Nephron progenitor cell (in vitro differentiated cells): ENCODE measurements around the gene CCAR1.
"Not testable (repeated sequence)": the region's sequence is repeated elsewhere in the genome, so short reads cannot be mapped to it uniquely, and the experiment has no call there.

Experiments
- DNase-seq: peaks from one replicate; pipeline ENCODE4 v3.0.0; 2021
- H3K27ac Mint-ChIP-seq: 2 replicates; pipeline ENCODE4 v1.8.0; 2021; ENCODE audit warnings: mild to moderate bottlenecking, moderate library complexity, mixed read lengths
- H3K27me3 Mint-ChIP-seq: 2 replicates; pipeline ENCODE4 v1.8.0; 2021; ENCODE audit warnings: mild to moderate bottlenecking, low read depth, mixed read lengths; ENCODE audit not compliant: poor library complexity
- H3K36me3 Mint-ChIP-seq: 2 replicates; pipeline ENCODE4 v1.8.0; 2021; ENCODE audit warnings: low read depth, mixed read lengths
- H3K4me1 Mint-ChIP-seq: 2 replicates; pipeline ENCODE4 v1.8.0; 2021; ENCODE audit warnings: mixed read lengths
- H3K4me3 Mint-ChIP-seq: 2 replicates; pipeline ENCODE4 v1.8.0; 2021; ENCODE audit warnings: mild to moderate bottlenecking, moderate library complexity, mixed read lengths
- H3K9me3 Mint-ChIP-seq: 2 replicates; pipeline ENCODE4 v1.8.0; 2021; ENCODE audit warnings: mild to moderate bottlenecking, moderate library complexity, mixed read lengths
- CTCF ChIP-seq: fragments of 200-600 bp; sonication (generic); IDR thresholded peaks from 2 replicates; pipeline ENCODE4 v1.5.0; 2021; ENCODE audit warnings: antibody characterized with exemption

The CCAR1 gene

GRCh38 chr10:68800211-68800610 is 79.2 kb downstream of the CCAR1 start:
- no peak overlapping the region for H3K4me3 Mint-ChIP-seq
- H3K4me1 Mint-ChIP-seq = no peaks in the 10 kb centered on the region
- H3K27me3 Mint-ChIP-seq = no peaks in the 10 kb centered on the region
- no peak for DNase-seq
- H3K36me3 Mint-ChIP-seq = peaks cover 42% of the 10 kb centered on the region
- no peaks in the 10 kb centered on the region for H3K9me3 Mint-ChIP-seq
- no peak for TF ChIP-seq CTCF
- H3K27ac Mint-ChIP-seq = no peak overlapping the region

DNA sequence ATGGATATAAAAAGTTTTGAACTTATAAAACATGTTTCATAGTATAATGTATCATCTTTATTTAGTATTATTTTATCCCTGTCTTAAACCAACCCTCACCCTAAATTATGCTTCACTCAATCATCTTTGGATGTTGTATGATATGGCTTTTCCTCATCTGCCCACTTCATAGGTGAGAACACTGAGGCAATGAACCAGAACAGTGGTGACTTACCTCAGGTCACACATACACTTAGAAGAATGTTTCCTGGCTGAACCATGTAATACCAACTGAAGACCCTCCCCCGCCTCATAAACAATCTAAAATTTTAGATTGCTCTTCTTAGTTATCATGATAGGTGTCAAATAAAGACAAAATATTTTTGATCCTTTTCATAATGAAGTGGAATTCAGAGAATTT is 83.7 kb downstream of the CCAR1 start:
- Mint-ChIP-seq H3K4me1 (no peaks in the 10 kb centered on the region), H3K27ac (no peak overlapping the region), H3K27me3 (no peaks in the 10 kb centered on the region), H3K36me3 (peaks cover 15% of the 10 kb centered on the region), H3K4me3 (no peak overlapping the region), H3K9me3 (no peaks in the 10 kb centered on the region)
- DNase-seq = no peak
- no peak for TF ChIP-seq CTCF

GRCh38 chr10:68810830-68811229 is 89.8 kb downstream of the CCAR1 start:
- H3K27ac Mint-ChIP-seq, H3K4me1 Mint-ChIP-seq, H3K36me3 Mint-ChIP-seq, H3K9me3 Mint-ChIP-seq, H3K27me3 Mint-ChIP-seq, H3K4me3 Mint-ChIP-seq, DNase-seq: not testable (repeated sequence)

DNA sequence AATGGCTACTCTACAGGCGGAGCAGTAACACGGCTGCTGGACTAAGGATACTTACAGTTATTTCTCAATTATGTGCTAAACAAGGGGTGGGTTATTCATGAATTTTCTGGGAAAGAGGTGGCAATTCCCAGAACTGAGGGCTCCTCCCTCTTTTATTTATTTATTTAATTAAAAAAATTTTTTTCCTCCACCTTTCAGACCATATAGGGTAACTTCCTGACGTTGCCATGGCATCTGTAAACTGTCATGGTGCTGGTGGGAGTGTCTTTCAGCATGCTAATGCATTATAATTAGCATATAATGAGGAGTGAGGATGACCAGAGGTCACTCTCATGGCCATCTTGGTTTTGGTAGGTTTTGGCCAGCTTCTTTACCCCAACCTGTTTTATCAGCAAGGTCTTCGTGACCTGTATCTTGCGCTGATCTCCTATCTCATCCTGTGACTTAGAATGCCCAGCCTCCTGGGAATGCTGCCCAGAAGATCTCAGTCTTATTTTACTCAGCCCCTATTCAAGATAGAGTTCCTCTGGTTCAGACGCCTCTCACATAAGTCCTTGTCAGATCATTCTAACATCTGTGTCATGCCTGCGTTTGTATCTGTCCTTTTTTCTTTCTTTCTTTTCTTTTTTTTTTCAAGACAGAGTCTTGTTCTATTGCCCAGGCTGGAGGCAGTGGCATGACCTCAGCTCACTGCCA is 90.4 kb downstream of the CCAR1 start:
- H3K4me1 Mint-ChIP-seq = peaks cover 4% of the 10 kb centered on the region
- H3K4me3 Mint-ChIP-seq = no peak overlapping the region
- peak overlapping the region; percentile 14 for H3K27ac Mint-ChIP-seq
- H3K36me3 Mint-ChIP-seq = no peaks in the 10 kb centered on the region
- no peaks in the 10 kb centered on the region for H3K9me3 Mint-ChIP-seq
- TF ChIP-seq CTCF = no peak
- DNase-seq = no peak
- H3K27me3 Mint-ChIP-seq = peaks cover 3% of the 10 kb centered on the region

DNA sequence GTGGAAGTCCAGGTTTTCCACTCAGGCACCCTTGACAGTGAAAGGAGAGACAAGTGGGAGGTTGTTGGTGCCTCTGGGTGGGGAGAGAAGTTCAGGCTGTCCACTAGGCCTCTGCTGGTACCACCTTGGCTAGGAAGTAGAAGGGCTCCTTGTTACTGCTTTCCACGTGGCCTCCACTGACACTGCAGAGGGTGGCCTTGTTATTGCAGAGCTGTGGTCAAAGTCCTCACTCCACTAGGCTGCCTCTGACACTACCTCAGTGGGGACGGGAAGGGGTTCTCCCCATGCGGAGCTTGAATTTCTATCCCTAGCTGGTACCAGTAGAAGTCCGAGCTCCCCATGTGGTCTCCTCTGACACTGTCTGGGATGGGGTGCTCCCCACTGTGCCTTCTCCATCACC is 91.4 kb downstream of the CCAR1 start:
- H3K4me1 Mint-ChIP-seq = peaks cover 4% of the 10 kb centered on the region
- no peak for TF ChIP-seq CTCF
- no peaks in the 10 kb centered on the region for H3K36me3 Mint-ChIP-seq
- H3K27ac Mint-ChIP-seq = peak overlapping the region; percentile 78
- DNase-seq = no peak
- no peak overlapping the region for H3K4me3 Mint-ChIP-seq
- H3K27me3 Mint-ChIP-seq = peaks cover 3% of the 10 kb centered on the region
- H3K9me3 Mint-ChIP-seq = no peaks in the 10 kb centered on the region

DNA sequence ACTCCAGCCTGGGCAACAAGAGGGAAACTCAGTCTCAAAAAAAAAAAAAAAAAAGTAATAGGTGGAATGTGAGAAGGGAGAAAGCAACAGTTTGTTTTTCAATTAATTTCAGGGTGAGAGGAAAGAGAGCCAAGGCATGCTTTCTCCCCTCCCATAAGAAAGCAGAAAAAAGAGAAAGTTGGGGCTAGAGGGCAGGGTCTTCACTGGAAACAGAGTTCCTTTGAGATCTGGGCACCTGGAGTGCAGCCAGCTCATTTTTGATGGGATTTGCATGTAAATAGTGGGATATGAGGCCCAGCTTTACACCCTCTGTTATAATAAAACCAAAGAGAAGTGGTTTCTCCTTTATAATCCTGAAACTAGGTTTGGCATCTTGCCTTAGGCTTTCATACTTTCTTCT is 92.5 kb downstream of the CCAR1 start:
- H3K27me3 Mint-ChIP-seq = peaks cover 3% of the 10 kb centered on the region
- H3K4me3 Mint-ChIP-seq = no peak overlapping the region
- DNase-seq = no peak
- no peaks in the 10 kb centered on the region for H3K36me3 Mint-ChIP-seq
- H3K4me1 Mint-ChIP-seq = peaks cover 4% of the 10 kb centered on the region
- no peaks in the 10 kb centered on the region for H3K9me3 Mint-ChIP-seq
- H3K27ac Mint-ChIP-seq = no peak overlapping the region
- TF ChIP-seq CTCF = no peak
